GM21717 (cell line): Measurements from ENCODE around the gene MYOM3.

ENCODE experiments used
- ATAC-seq: cut with Tn5 transposase; IDR thresholded peaks from one replicate; pipeline ENCODE4 v1.9.1; 2021; ENCODE audit warnings: mild to moderate bottlenecking, moderate library complexity; ENCODE audit not compliant: unreplicated experiment

Gene MYOM3

GRCh38 chr1:24007079-24007478, 104.9 kb downstream of the MYOM3 start:
- no peak for ATAC-seq
